IMR-90 (cell line): ENCODE measurements around the gene TOX3. TPM values are rescaled to one million over a fixed set of nuclear protein-coding genes. Genes with fewer than 3 reads are reported as not detected.

Experiments used
- ATAC-seq: fragments of 200-7000 bp; cut with Tn5 transposase; 2 replicates; pipeline ENCODE4 v1.9.1; 2020; ENCODE audit warnings: low read depth, mild to moderate bottlenecking, moderate library complexity
- BruUV-seq: library from RNA; stranded (reverse); fragments of 400-500 nt; replicated peaks from 2 replicates; lab custom pipeline; 2021; lab: Mats Ljungman, UMichigan
- CTCF ChIA-PET: fragments of 300-600 bp; formaldehyde crosslinking; extraction: SDS; loops from one replicate; lab custom pipeline; 2021; ENCODE audit warnings: antibody characterized with exemption; lab: Yijun Ruan, JAX
- POLR2A ChIA-PET: fragments of 300-600 bp; sonication (Branson Sonifier 250); formaldehyde crosslinking; loops from one replicate; lab custom pipeline; 2022; ENCODE audit warnings: antibody characterized with exemption; ENCODE audit not compliant: unreplicated experiment; lab: Charles Lee
- DNase-seq: peaks from one replicate; pipeline ENCODE4 v3.0.0; 2013
- H2AFZ ChIP-seq: replicated peaks from 2 replicates; pipeline ENCODE3; 2013; ENCODE audit warnings: low read length, mild to moderate bottlenecking; ENCODE audit not compliant: poor library complexity
- H2AK5ac ChIP-seq: 2 replicates; pipeline ENCODE4 v1.6.1; 2013; ENCODE audit warnings: low read depth, low read length, inconsistent platforms
- H2AK9ac ChIP-seq: replicated peaks from 2 replicates; pipeline ENCODE3; 2013; ENCODE audit warnings: mild to moderate bottlenecking, low read depth, low read length, moderate library complexity; ENCODE audit not compliant: poor library complexity
- H2BK120ac ChIP-seq: 2 replicates; pipeline ENCODE4 v1.6.1; 2013; ENCODE audit warnings: low read depth, low read length, inconsistent platforms
- H2BK15ac ChIP-seq: 3 replicates; pipeline ENCODE4 v1.6.1; 2013; ENCODE audit warnings: low read depth, low read length, inconsistent platforms
- H2BK20ac ChIP-seq: 2 replicates; pipeline ENCODE4 v1.6.1; 2013; ENCODE audit warnings: low read depth, mild to moderate bottlenecking, inconsistent platforms, low read length, moderate library complexity
- H2BK5ac ChIP-seq: 2 replicates; pipeline ENCODE4 v1.6.1; 2013; ENCODE audit warnings: mild to moderate bottlenecking, low read depth, low read length, inconsistent platforms; ENCODE audit not compliant: poor library complexity, severe bottlenecking
- H3K14ac ChIP-seq: replicated peaks from 2 replicates; pipeline ENCODE4 v1.6.1; 2013; ENCODE audit warnings: low read depth, low read length, inconsistent platforms
- H3K18ac ChIP-seq: 2 replicates; pipeline ENCODE4 v1.6.1; 2013; ENCODE audit warnings: low read depth, low read length, control low read depth
- H3K23ac ChIP-seq: 2 replicates; pipeline ENCODE4 v1.6.1; 2013; ENCODE audit warnings: low read depth, low read length, inconsistent platforms
- H3K27ac ChIP-seq: 2 replicates; pipeline ENCODE4 v1.5.1; 2013; ENCODE audit warnings: mild to moderate bottlenecking, control low read depth, low read length; ENCODE audit not compliant: insufficient read depth
- H3K27me3 ChIP-seq: 2 replicates; pipeline ENCODE4 v1.6.1; 2013; ENCODE audit warnings: low read length; ENCODE audit not compliant: control insufficient read depth, insufficient read depth
- H3K36me3 ChIP-seq: 2 replicates; pipeline ENCODE4 v1.6.1; 2013; ENCODE audit warnings: low read length, mixed read lengths; ENCODE audit not compliant: control insufficient read depth, insufficient read depth
- H3K4ac ChIP-seq: 2 replicates; pipeline ENCODE4 v1.6.1; 2013; ENCODE audit warnings: low read depth, low read length, inconsistent platforms
- H3K4me1 ChIP-seq: 2 replicates; pipeline ENCODE4 v1.6.1; 2013; ENCODE audit warnings: low read length, mixed read lengths; ENCODE audit not compliant: control insufficient read depth, insufficient read depth
- H3K4me2 ChIP-seq: 2 replicates; pipeline ENCODE4 v1.6.1; 2013; ENCODE audit warnings: low read depth, mild to moderate bottlenecking, control low read depth, low read length, moderate library complexity
- H3K4me3 ChIP-seq: 2 replicates; pipeline ENCODE4 v1.5.1; 2013; ENCODE audit warnings: low read depth, mild to moderate bottlenecking, control low read depth, low read length, moderate library complexity; ENCODE audit not compliant: insufficient read depth
- H3K56ac ChIP-seq: 2 replicates; pipeline ENCODE4 v1.6.1; 2013; ENCODE audit warnings: low read length, inconsistent platforms; ENCODE audit not compliant: insufficient read depth; ENCODE audit errors: extremely low read depth
- H3K79me1 ChIP-seq, 2 experiments: 2 replicates each; pipeline ENCODE4 v1.6.1; 2013; ENCODE audit warnings: low read length in 2 of 2, inconsistent platforms in 1 of 2, low read depth in 1 of 2
- H3K9ac ChIP-seq: 2 replicates; pipeline ENCODE4 v1.6.1; 2013; ENCODE audit warnings: low read depth, low read length, control low read depth
- H3K9me1 ChIP-seq: 2 replicates; pipeline ENCODE4 v1.6.1; 2013; ENCODE audit warnings: low read length, inconsistent platforms; ENCODE audit not compliant: insufficient read depth
- H3K9me3 ChIP-seq: 2 replicates; pipeline ENCODE4 v1.6.1; 2013; ENCODE audit warnings: low read length; ENCODE audit not compliant: control insufficient read depth, insufficient read depth
- H4K20me1 ChIP-seq: 2 replicates; pipeline ENCODE4 v1.6.1; 2013; ENCODE audit warnings: low read length, inconsistent platforms; ENCODE audit not compliant: insufficient read depth
- H4K5ac ChIP-seq: 2 replicates; pipeline ENCODE4 v1.6.1; 2013; ENCODE audit warnings: mild to moderate bottlenecking, low read depth, low read length, control low read depth
- H4K8ac ChIP-seq, 2 experiments: 2 replicates each; pipeline ENCODE4 v1.6.1; 2013; ENCODE audit warnings: low read depth in 2 of 2, low read length in 2 of 2, control low read depth in 1 of 2, inconsistent platforms in 1 of 2
- H4K91ac ChIP-seq: 2 replicates; pipeline ENCODE4 v1.6.1; 2013; ENCODE audit warnings: low read depth, low read length, inconsistent platforms; ENCODE audit not compliant: insufficient read depth
- BHLHE40 ChIP-seq: fragments of 150-350 bp; IDR thresholded peaks from 2 replicates; pipeline ENCODE4 v1.6.1; 2016; ENCODE audit warnings: mild to moderate bottlenecking, low read depth, low read length
- CEBPB ChIP-seq: IDR thresholded peaks from 2 replicates; pipeline ENCODE4 v1.6.1; 2012; ENCODE audit warnings: low read depth, low read length, improper control_type of control experiment
- CHD1 ChIP-seq: IDR thresholded peaks from 2 replicates; pipeline ENCODE4 v1.6.1; 2012; ENCODE audit warnings: low read depth, low read length, improper control_type of control experiment
- ELK1 ChIP-seq: fragments of 150-350 bp; IDR thresholded peaks from 2 replicates; pipeline ENCODE4 v1.6.1; 2016; ENCODE audit warnings: low read depth, mild to moderate bottlenecking, low read length, moderate library complexity, borderline replicate concordance
- FOS ChIP-seq: fragments of 150-350 bp; IDR thresholded peaks from 2 replicates; pipeline ENCODE4 v1.6.1; 2016; ENCODE audit warnings: low read depth, low read length
- MAFK ChIP-seq: IDR thresholded peaks from 2 replicates; pipeline ENCODE4 v1.6.1; 2012; ENCODE audit warnings: low read depth, low read length, improper control_type of control experiment
- MAZ ChIP-seq: IDR thresholded peaks from 2 replicates; pipeline ENCODE4 v1.6.1; 2012; ENCODE audit warnings: low read depth, mild to moderate bottlenecking, low read length, improper control_type of control experiment, moderate library complexity, borderline replicate concordance
- MXI1 ChIP-seq: IDR thresholded peaks from 2 replicates; pipeline ENCODE4 v1.6.1; 2012; ENCODE audit warnings: low read depth, mild to moderate bottlenecking, low read length, moderate library complexity, borderline replicate concordance
- NFE2L2 ChIP-seq: fragments of 150-350 bp; IDR thresholded peaks from 2 replicates; pipeline ENCODE4 v1.6.1; 2016; ENCODE audit warnings: low read depth, mild to moderate bottlenecking, low read length
- POLR2A ChIP-seq: IDR thresholded peaks from 2 replicates; pipeline ENCODE4 v1.6.1; 2012; ENCODE audit warnings: mild to moderate bottlenecking, low read depth, low read length
- RAD21 ChIP-seq: IDR thresholded peaks from 2 replicates; pipeline ENCODE4 v1.6.1; 2012; ENCODE audit warnings: low read length, improper control_type of control experiment
- RCOR1 ChIP-seq: IDR thresholded peaks from 2 replicates; pipeline ENCODE4 v1.6.1; 2012; ENCODE audit warnings: mild to moderate bottlenecking, low read length, improper control_type of control experiment; ENCODE audit not compliant: insufficient replicate concordance
- RFX5 ChIP-seq: IDR thresholded peaks from 2 replicates; pipeline ENCODE4 v1.8.0; 2012; ENCODE audit warnings: low read depth, mild to moderate bottlenecking, low read length, moderate library complexity
- SMC3 ChIP-seq: fragments of 150-350 bp; IDR thresholded peaks from 2 replicates; pipeline ENCODE4 v1.6.1; 2016; ENCODE audit warnings: low read depth, mild to moderate bottlenecking, antibody characterized with exemption, low read length, moderate library complexity
- USF2 ChIP-seq: fragments of 150-350 bp; IDR thresholded peaks from 2 replicates; pipeline ENCODE4 v1.6.1; 2017; ENCODE audit warnings: mild to moderate bottlenecking, antibody characterized with exemption, low read length, low read depth
- WGBS, 2 experiments: methylation state at CpG; one replicate each; pipeline versions ENCODE4 v1.1.5 to v1.1.7; 2013; ENCODE audit warnings: missing lambda C conversion rate in 2 of 2; ENCODE audit not compliant: insufficient read length in 1 of 2; ENCODE audit errors: extremely low coverage in 2 of 2; 5-methylcytosine and 5-hydroxymethylcytosine counted together
- dilution Hi-C: fragments of 300-500 bp; cut with HindIII; formaldehyde crosslinking; loops from one replicate; pipeline ENCODE4 v1.14.3; 2018; ENCODE audit warnings: low sequenced_read_pairs; ENCODE audit not compliant: unreplicated experiment
- in situ Hi-C: fragments of 300-500 bp; cut with MboI; formaldehyde crosslinking; loops from 3 replicates; pipeline ENCODE4 v1.14.3; 2019; ENCODE audit warnings: low sequenced_read_pairs, inconsistent platforms, mixed read lengths
- intact Hi-C: fragments of 100-400 bp; cut with micrococcal nuclease; formaldehyde crosslinking; loops from 2 replicates; pipeline ENCODE4 v1.10.0; 2022
- polyA plus RNA-seq, 3 experiments: library from polyadenylated mRNA; depleted of rRNA; stranded (reverse); fragments of >200 nt; gene quantifications; 2 replicates each; pipeline ENCODE4 v1.2.3, GENCODE V29; 2012; ENCODE audit warnings: low replicate concordance in 1 of 3
- total RNA-seq: library from RNA; depleted of rRNA; stranded (reverse); fragments of >200 nt; gene quantifications from 2 replicates; pipeline ENCODE4 v1.2.3, GENCODE V29; 2012
- TF ChIP-seq, protein P1 (sequence below): conservative IDR thresholded peaks from 2 replicates; pipeline ENCODE4 v1.5.1; 2012; ENCODE audit warnings: mild to moderate bottlenecking, low read depth, low read length, improper control_type of control experiment

The TOX3 gene
- total and polyA plus RNA-seq, 2 of the 4 experiments (the other 2 are of a cell fraction), result not detected

- H3K56ac ChIP-seq, result no peak overlapping the region
- H3K4me1 ChIP-seq, result no peaks in the 10 kb centered on the region
- CTCF ChIA-PET, result no interaction called here
- no peaks in the 10 kb centered on the region for H3K9me1 ChIP-seq
- no peak overlapping the region for H3K4me3 ChIP-seq
- H3K14ac ChIP-seq, result no peak overlapping the region
- H3K18ac ChIP-seq, result no peak overlapping the region
- H3K23ac ChIP-seq, result no peak overlapping the region
- no peak for ATAC-seq
- no peaks in the 10 kb centered on the region for H3K9me3 ChIP-seq
- H2BK5ac ChIP-seq, result no peak overlapping the region
- H4K91ac ChIP-seq, result no peak overlapping the region
- no peak overlapping the region for H3K9ac ChIP-seq
- no CpG with 5 or more reads among the region's 3 CpGs for WGBS, 2 experiments
- H3K79me1 ChIP-seq, result no peaks in the 10 kb centered on the region
- H3K27ac ChIP-seq, result no peak overlapping the region
- TF ChIP-seq MXI1 (no peak), BHLHE40 (no peak), FOS (no peak), ELK1 (no peak), RFX5 (no peak), NFE2L2 (no peak), CEBPB (no peak), MAFK (no peak), MAZ (no peak), RAD21 (no peak), POLR2A (no peak), CHD1 (no peak), SMC3 (no peak), USF2 (no peak), RCOR1 (no peak)
- TF ChIP-seq, protein P1, sequence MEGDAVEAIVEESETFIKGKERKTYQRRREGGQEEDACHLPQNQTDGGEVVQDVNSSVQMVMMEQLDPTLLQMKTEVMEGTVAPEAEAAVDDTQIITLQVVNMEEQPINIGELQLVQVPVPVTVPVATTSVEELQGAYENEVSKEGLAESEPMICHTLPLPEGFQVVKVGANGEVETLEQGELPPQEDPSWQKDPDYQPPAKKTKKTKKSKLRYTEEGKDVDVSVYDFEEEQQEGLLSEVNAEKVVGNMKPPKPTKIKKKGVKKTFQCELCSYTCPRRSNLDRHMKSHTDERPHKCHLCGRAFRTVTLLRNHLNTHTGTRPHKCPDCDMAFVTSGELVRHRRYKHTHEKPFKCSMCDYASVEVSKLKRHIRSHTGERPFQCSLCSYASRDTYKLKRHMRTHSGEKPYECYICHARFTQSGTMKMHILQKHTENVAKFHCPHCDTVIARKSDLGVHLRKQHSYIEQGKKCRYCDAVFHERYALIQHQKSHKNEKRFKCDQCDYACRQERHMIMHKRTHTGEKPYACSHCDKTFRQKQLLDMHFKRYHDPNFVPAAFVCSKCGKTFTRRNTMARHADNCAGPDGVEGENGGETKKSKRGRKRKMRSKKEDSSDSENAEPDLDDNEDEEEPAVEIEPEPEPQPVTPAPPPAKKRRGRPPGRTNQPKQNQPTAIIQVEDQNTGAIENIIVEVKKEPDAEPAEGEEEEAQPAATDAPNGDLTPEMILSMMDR, result no peak
- in situ Hi-C loops, result no loop called here
- H2AFZ ChIP-seq, result no peak overlapping the region
- no peak overlapping the region for H2BK15ac ChIP-seq
- H2BK20ac ChIP-seq, result no peak overlapping the region
- dilution Hi-C loops, result no loop called here
- no peak overlapping the region for H3K4me2 ChIP-seq
- H2AK9ac ChIP-seq, result no peak overlapping the region
- H3K36me3 ChIP-seq, result no peaks in the 10 kb centered on the region
- no peaks in the 10 kb centered on the region for H3K27me3 ChIP-seq
- POLR2A ChIA-PET, result no interaction called here
- H4K5ac ChIP-seq, result no peak overlapping the region
- no peak overlapping the region for H4K8ac ChIP-seq
- no TSS peak for BruUV-seq
- no peak overlapping the region for H2BK120ac ChIP-seq
- intact Hi-C loops, result no loop called here
- H2AK5ac ChIP-seq, result no peak overlapping the region
- no peak overlapping the region for H3K4ac ChIP-seq
- no peak for DNase-seq
- H4K20me1 ChIP-seq, result no peaks in the 10 kb centered on the region
These were observed 20.1 kb downstream of the TOX3 start for GRCh38 chr16:52526830-52527229.
